NCI-H2196 treated with DMSO at 0.1 percent for 48 hours (cell line): Measurements from ENCODE around the gene SLC38A6.
A peak's percentile ranks its signal among the peaks of the same experiment; 100 is the strongest.
"Not testable (repeated sequence)": the region's sequence is repeated elsewhere in the genome, so short reads cannot be mapped to it uniquely, and the experiment has no call there.

ENCODE experiments used
- DNase-seq: peaks from one replicate; lab custom pipeline; 2025; ENCODE audit not compliant: unreplicated experiment; lab: John Stamatoyannopoulos, UW

Gene SLC38A6

GRCh38 chr14:61048640-61049039 is 67.6 kb downstream of the SLC38A6 start:
- no peak for DNase-seq

- DNase-seq = no peak
Measured at GRCh38 chr14:61050417-61050816, 69.4 kb downstream of the SLC38A6 start.

- DNase-seq = no peak
Measured at GRCh38 chr14:61051051-61051450, 70.0 kb downstream of the SLC38A6 start.

- no peak for DNase-seq
Measured at GRCh38 chr14:61051621-61052020, 70.6 kb downstream of the SLC38A6 start.

- no peak for DNase-seq
Measured at GRCh38 chr14:61063461-61063860, 82.4 kb downstream of the SLC38A6 start.

- DNase-seq = no peak
Measured at GRCh38 chr14:61064210-61064609, 83.2 kb downstream of the SLC38A6 start.

GRCh38 chr14:61064856-61065255 is 83.8 kb downstream of the SLC38A6 start:
- DNase-seq = no peak

GRCh38 chr14:61065656-61066055 is 84.6 kb downstream of the SLC38A6 start:
- DNase-seq = no peak

- DNase-seq = not testable (repeated sequence)
Measured at GRCh38 chr14:61072442-61072841, 91.4 kb downstream of the SLC38A6 start.

GRCh38 chr14:61074852-61075251 is 93.8 kb downstream of the SLC38A6 start:
- no peak for DNase-seq

- DNase-seq = peak; percentile 17
Measured at GRCh38 chr14:61076556-61076955, 95.5 kb downstream of the SLC38A6 start.

- DNase-seq = no peak
Measured at GRCh38 chr14:61077437-61077836, 96.4 kb downstream of the SLC38A6 start.

- DNase-seq = no peak
Measured at GRCh38 chr14:61077951-61078720, 97.1 kb downstream of the SLC38A6 start.

GRCh38 chr14:61080591-61081010 is 99.6 kb downstream of the SLC38A6 start:
- no peak for DNase-seq

GRCh38 chr14:61088081-61088480 is 107.0 kb downstream of the SLC38A6 start:
- no peak for DNase-seq

- no peak for DNase-seq
Measured at GRCh38 chr14:61089126-61089750, 108.2 kb downstream of the SLC38A6 start.

- DNase-seq = no peak
Measured at GRCh38 chr14:61090432-61091216, 109.6 kb downstream of the SLC38A6 start.

- DNase-seq = no peak
Measured at GRCh38 chr14:61091657-61092273, 110.7 kb downstream of the SLC38A6 start.

- DNase-seq = not testable (repeated sequence)
Measured at GRCh38 chr14:61098096-61098495, 117.1 kb downstream of the SLC38A6 start.

- no peak for DNase-seq
Measured at GRCh38 chr14:61098721-61099120, 117.7 kb downstream of the SLC38A6 start.

- DNase-seq = no peak
Measured at GRCh38 chr14:61099216-61099835, 118.3 kb downstream of the SLC38A6 start.
